Keratinocyte (primary cell): ENCODE data around the gene RTCA.

Experiments used
- CTCF ChIP-seq, 3 experiments: IDR thresholded peaks in 1 of 3; conservative IDR thresholded peaks in 1 of 3; optimal IDR thresholded peaks in 1 of 3; 2 replicates in 2 of 3; 3 replicates in 1 of 3; pipeline versions ENCODE3 to v1.5.1; 2011; ENCODE audit warnings: low read length in 3 of 3, mild to moderate bottlenecking in 3 of 3, moderate library complexity in 2 of 3, control low read depth in 1 of 3, inconsistent platforms in 1 of 3; ENCODE audit not compliant: insufficient read depth in 2 of 3; ENCODE audit errors: extremely low read depth in 1 of 3
- EZH2 ChIP-seq: IDR thresholded peaks from one replicate; pipeline ENCODE4 v1.6.1; 2012; ENCODE audit warnings: inconsistent platforms, mild to moderate bottlenecking, low read length, moderate library complexity

DNA sequence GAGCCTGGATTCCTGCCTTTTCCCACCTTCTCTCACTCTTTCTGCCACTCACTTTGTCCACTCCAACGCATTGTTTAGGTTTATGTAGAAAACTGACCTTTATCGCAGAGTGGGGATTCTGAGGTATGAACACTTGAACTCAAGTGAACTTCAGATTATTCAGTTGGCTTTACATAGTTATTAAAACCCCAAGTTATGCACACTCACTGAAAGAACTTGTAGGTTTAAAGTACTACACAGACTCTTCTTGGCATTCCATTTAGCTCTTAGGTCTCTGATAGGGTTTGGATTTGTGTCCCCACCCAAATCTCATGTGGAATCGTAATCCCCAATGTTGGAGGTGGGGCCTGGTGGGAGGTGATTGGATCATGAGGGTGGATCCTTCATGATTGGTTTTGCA lies 39.9 kb downstream of the RTCA start:
- TF ChIP-seq CTCF (optimal IDR thresholded peaks at IDR 0.05 in 1 of 3, IDR thresholded peaks at IDR 0.05 in 1 of 3, conservative IDR thresholded peaks at IDR 0.05 in 1 of 3; ENCODE audit: extremely low read depth in 1 of 3, insufficient read depth in 2 of 3, low read length in 3 of 3) (no peak), EZH2 (no peak)
